ENCODE results near the gene DNLZ.
A peak's percentile ranks its signal among the peaks of the same experiment; 100 is the strongest.

The DNLZ gene

DNA sequence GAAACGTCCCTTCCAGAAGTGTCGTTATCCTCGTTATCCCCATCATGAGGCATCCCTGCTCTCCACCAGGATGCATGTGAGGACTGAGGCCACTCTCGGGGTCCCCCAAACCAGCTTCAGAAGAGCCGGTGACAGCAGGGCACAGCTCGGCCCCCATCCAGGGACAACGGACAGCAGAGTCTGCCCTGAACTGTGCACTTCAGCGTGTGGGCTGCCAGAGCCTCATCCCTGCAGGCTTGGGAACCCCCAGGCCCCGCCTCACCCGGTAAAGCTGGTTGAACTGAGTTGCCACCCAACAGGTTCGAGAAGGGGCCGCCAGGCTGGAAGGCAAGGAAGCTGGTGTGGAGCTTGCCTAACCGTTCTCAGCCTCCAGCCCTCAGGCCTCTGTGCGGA lies 10.6 kb upstream of the DNLZ start:
- no peak for DNase-seq

DNA sequence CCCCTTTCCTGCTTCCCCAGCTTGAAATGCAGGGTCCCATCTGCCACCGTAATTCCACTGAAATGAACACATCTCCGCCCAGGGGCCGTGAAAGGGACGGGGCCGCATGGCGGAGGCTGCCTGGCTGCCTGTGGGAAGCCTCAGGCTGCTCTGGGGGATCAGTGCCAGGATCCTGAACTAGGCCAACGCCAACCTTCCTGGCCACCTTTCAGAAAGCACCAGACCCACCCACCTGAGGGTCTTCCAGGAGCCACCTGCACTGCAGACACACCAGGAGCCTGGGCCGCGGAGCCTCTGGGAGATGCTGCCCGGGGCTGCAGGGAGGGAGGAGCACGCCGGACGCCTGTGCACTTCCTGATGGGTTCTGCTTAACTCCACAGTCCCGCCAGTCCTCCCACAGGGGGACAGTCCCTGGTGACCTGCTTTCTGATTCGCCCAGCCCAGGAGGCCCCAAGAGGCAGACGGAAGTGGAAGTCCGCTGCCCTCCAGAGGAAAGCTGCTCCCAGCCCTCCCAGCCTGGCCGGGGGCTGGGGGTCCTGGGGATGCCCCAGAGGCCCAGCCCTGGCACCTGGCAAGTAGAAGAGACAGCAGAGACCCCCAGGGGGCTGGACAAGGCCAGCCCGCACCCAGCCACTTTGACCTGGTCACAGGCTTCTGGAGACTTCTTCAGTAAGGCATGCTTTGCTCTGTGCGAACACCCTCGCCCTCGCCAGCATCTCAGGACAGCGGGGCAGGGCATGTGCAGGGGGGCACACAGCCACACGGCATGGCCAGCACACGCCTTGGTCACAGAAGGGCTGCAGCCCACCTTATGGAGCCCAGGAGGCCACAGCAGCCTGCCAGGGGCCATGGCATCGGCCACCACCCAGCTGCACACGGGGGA lies 10.0 kb upstream of the DNLZ start, which contains the start of gene CARD9:
CARD9 (minus strand) TSS at position 370 of the 883 bp plus-strand sequence. CDS start 1,591 bp downstream, outside the sequence.
- DNase-seq = peak; percentile 70 to 74

DNA sequence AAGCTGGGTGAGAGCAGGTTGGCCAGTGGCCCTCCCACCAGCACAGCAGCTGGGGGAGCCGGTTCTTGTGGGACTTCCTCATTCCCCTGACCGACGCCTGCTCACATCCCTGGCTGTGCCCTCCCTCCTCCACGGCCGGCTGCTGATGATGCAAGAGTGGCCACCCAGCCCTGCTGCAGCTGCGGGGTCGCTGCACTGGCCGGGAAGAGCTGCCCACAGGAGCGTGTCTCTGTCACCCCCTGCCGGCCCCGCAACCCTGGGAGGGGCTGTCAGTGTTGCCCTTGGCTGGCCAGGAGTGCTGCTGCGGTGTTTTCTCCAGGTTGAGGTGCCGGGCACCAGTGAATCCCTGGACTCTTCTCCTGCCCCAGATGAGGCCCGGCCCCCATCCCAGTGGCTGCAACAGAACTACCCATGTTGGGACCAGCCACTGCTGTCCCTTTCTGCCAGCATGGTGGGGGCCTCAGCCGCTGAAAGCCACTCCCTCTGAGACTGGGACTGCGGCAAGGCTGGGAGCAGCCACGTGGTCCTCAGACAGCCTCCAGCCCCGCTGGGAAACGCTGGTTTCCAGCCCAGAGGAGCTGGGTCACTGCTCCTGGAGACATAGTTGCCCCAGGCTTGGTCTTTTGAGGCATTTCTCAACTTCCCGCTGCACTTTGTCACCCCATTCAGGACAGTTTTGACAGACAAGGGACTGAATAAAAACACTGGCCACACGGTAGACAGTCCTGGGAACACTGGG lies 9.2 kb upstream of the DNLZ start:
- peak; percentile 58 to 62 for DNase-seq

GRCh38 chr9:136372006-136372405 lies 8.5 kb upstream of the DNLZ start:
- DNase-seq = no peak

DNA sequence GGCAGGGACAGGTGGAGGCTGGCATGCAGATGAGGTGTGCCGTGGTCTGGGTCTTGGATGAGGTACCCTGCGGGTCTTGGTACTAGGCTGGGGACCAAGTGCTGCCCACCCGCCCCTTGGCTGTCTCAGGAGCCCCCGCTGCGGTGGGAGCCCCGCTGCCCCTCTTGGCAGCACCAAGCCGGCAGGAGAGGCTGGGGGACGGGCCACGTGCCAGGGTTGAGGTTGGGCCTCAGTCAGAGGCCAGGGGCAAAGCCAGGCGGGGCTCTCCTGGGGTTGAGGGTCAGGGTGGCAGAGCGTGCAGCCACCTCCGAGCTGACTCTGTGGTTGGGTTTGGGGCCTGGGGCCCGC lies 8.0 kb upstream of the DNLZ start:
- DNase-seq = no peak

- DNase-seq = no peak
Observed at GRCh38 chr9:136370687-136371532, 7.4 kb upstream of the DNLZ start.

DNA sequence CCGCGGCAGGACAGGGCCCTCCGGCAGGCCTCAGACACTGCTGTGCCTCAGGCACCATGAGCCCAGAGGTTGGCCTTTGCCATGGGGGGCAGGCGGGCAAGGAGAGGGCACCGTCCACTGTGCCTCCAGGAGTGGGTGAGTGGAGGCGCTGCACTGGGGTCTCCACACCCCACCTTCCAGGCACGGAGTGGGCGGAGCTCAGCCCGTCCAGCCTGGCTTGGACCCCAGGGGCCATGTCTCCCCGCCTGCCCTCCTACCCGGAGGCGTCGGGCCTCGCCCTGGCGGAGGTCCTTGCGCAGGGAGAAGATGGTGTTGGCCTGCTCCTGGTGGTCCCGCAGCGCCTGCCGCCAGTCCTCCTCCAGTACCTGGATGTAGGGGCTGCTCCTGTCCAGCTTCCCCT lies 6.5 kb upstream of the DNLZ start:
- no peak for DNase-seq

- peak in 1 of 2 experiments; percentile 35 for DNase-seq
Observed at GRCh38 chr9:136368190-136368589, 4.6 kb upstream of the DNLZ start.

GRCh38 chr9:136367296-136368145 lies 4.0 kb upstream of the DNLZ start:
- DNase-seq = no peak

GRCh38 chr9:136366826-136367225 lies 3.3 kb upstream of the DNLZ start:
- no peak for DNase-seq

DNA sequence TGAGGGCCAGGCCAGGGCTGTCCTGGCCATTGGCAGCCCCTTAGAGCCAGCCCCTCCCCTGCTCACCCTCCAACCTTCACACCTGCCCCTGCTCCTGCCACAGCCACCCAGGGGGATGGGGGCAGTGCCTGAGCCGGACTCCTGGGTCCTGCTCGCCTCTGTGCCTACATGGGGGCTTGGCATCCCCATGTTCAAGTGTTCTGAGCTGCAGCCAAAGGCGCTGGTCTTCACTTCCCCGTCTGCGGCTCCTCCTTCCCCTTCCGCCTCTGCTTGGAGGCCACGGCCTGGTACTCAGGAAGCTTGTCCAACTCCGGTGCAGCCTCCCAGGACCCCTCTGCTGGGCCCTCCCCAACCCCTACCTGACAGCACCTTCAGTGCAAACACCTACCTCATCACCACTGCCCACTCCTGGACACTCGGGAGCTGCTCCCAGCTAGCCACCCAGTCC lies 2.3 kb upstream of the DNLZ start:
- no peak for DNase-seq

- peak; percentile 86 to 88 for DNase-seq
Observed at GRCh38 chr9:136364942-136365774, 1.6 kb upstream of the DNLZ start.

GRCh38 chr9:136363949-136364748 lies 605 bp upstream of the DNLZ start:
- no peak for DNase-seq

GRCh38 chr9:136362450-136362784 lies 1.1 kb downstream of the DNLZ start:
- DNase-seq = no peak

GRCh38 chr9:136361754-136362449 lies 1.6 kb downstream of the DNLZ start:
- DNase-seq = no peak

- no peak for DNase-seq
Observed at GRCh38 chr9:136361047-136361753, 2.3 kb downstream of the DNLZ start.

- DNase-seq = peak in 1 of 2 experiments; percentile 23
Observed at GRCh38 chr9:136359774-136360718, 3.5 kb downstream of the DNLZ start.

- no peak for DNase-seq
Observed at GRCh38 chr9:136358888-136359287, 4.7 kb downstream of the DNLZ start.
